WERI-Rb-1 (cell line): Measurements from ENCODE around the gene SLC23A2.

Source experiments
- DNase-seq: peaks from one replicate; pipeline ENCODE4 v3.0.0-alpha.2; 2020
- H3K27ac ChIP-seq: fragments of 250-450 bp; sonication (Bioruptor Pico); 2 replicates; pipeline ENCODE4 v1.5.1; 2020; ENCODE audit warnings: mild to moderate bottlenecking, moderate library complexity
- H3K27me3 ChIP-seq: fragments of 250-450 bp; sonication (Bioruptor Pico); 2 replicates; pipeline ENCODE4 v1.5.1; 2021; ENCODE audit warnings: mild to moderate bottlenecking, low read depth, moderate library complexity; ENCODE audit not compliant: insufficient read depth, severe bottlenecking
- H3K36me3 ChIP-seq: fragments of 250-450 bp; sonication (Bioruptor Pico); 2 replicates; pipeline ENCODE4 v1.5.1; 2020; ENCODE audit warnings: mild to moderate bottlenecking, moderate library complexity
- H3K4me3 ChIP-seq: 2 replicates; pipeline ENCODE4 v1.5.1; 2011; ENCODE audit warnings: low read depth, mild to moderate bottlenecking, control low read depth, low read length
- H3K9me3 ChIP-seq: fragments of 250-450 bp; sonication (Bioruptor Pico); 2 replicates; pipeline ENCODE4 v1.5.1; 2021; ENCODE audit warnings: mild to moderate bottlenecking, moderate library complexity; ENCODE audit not compliant: severe bottlenecking
- CTCF ChIP-seq: IDR thresholded peaks from 2 replicates; pipeline ENCODE4 v1.5.1; 2011; ENCODE audit warnings: low read depth, mild to moderate bottlenecking, control low read depth, inconsistent platforms, low read length

SLC23A2 gene

GRCh38 chr20:4946585-4946984 is 54.7 kb downstream of the SLC23A2 start:
- 0 out of 2 replicates have a peak, but pooled peaks cover 3% of the 10 kb centered on the region for H3K36me3 ChIP-seq
- H3K4me3 ChIP-seq: no peak overlapping the region
- no peak for TF ChIP-seq CTCF
- no peaks in the 10 kb centered on the region for H3K9me3 ChIP-seq
- no peak for DNase-seq
- H3K27ac ChIP-seq: no peak overlapping the region
- H3K27me3 ChIP-seq: no peaks in the 10 kb centered on the region

GRCh38 chr20:4944518-4945313 is 56.6 kb downstream of the SLC23A2 start:
- no peaks in the 10 kb centered on the region for H3K9me3 ChIP-seq
- H3K4me3 ChIP-seq: no peak overlapping the region
- DNase-seq: peak; percentile 78
- 0 out of 2 replicates have a peak, but pooled peaks cover 3% of the 10 kb centered on the region for H3K36me3 ChIP-seq
- no peak overlapping the region for H3K27ac ChIP-seq
- H3K27me3 ChIP-seq: no peaks in the 10 kb centered on the region
- TF ChIP-seq CTCF: no peak

GRCh38 chr20:4942331-4942730 is 59.0 kb downstream of the SLC23A2 start:
- H3K9me3 ChIP-seq: no peaks in the 10 kb centered on the region
- no peak overlapping the region for H3K4me3 ChIP-seq
- DNase-seq: no peak
- no peaks in the 10 kb centered on the region for H3K36me3 ChIP-seq
- no peak overlapping the region for H3K27ac ChIP-seq
- no peaks in the 10 kb centered on the region for H3K27me3 ChIP-seq
- TF ChIP-seq CTCF: no peak

- Histone ChIP-seq H3K27ac (no peak overlapping the region), H3K9me3 (no peaks in the 10 kb centered on the region), H3K4me3 (no peak overlapping the region), H3K36me3 (no peaks in the 10 kb centered on the region; the same call in 1 of the 2 replicates), H3K27me3 (no peaks in the 10 kb centered on the region)
- no peak for DNase-seq
- TF ChIP-seq CTCF: no peak
Observed at GRCh38 chr20:4937407-4938319, 63.6 kb downstream of the SLC23A2 start.

- Histone ChIP-seq H3K9me3 (no peaks in the 10 kb centered on the region), H3K36me3 (peaks cover 5% of the 10 kb centered on the region), H3K4me3 (no peak overlapping the region), H3K27me3 (no peaks in the 10 kb centered on the region), H3K27ac (no peak overlapping the region)
- DNase-seq: no peak
- no peak for TF ChIP-seq CTCF
Observed at GRCh38 chr20:4936851-4937406, 64.4 kb downstream of the SLC23A2 start.
